HEK293 (cell line): ENCODE data around the gene LCN10.

Source experiments
- BCL11B ChIP-seq: fragments of 450-650 bp; formaldehyde crosslinking; IDR thresholded peaks from 2 replicates; pipeline ENCODE4 v1.5.1; 2016; ENCODE audit warnings: low read depth, missing biosample characterization, missing genetic modification characterization
- ELK4 ChIP-seq: IDR thresholded peaks from 2 replicates; pipeline ENCODE4 v1.6.1; 2011; ENCODE audit warnings: mild to moderate bottlenecking, low read depth, low read length, borderline replicate concordance
- GFI1B ChIP-seq: fragments of 450-650 bp; formaldehyde crosslinking; IDR thresholded peaks from 2 replicates; pipeline ENCODE4 v1.5.1; 2016; ENCODE audit warnings: missing biosample characterization, missing genetic modification characterization
- GLIS2 ChIP-seq: fragments of 450-650 bp; formaldehyde crosslinking; IDR thresholded peaks from 2 replicates; pipeline ENCODE4 v1.5.1; 2016; ENCODE audit warnings: missing biosample characterization, missing genetic modification characterization
- PRDM1 ChIP-seq: fragments of 450-650 bp; formaldehyde crosslinking; IDR thresholded peaks from 2 replicates; pipeline ENCODE4; 2016; ENCODE audit warnings: missing biosample characterization, missing genetic modification characterization
- PRDM4 ChIP-seq: fragments of 450-650 bp; formaldehyde crosslinking; IDR thresholded peaks from 2 replicates; pipeline ENCODE4 v1.5.1; 2017; ENCODE audit warnings: missing biosample characterization, missing genetic modification characterization
- PRDM6 ChIP-seq: fragments of 450-650 bp; formaldehyde crosslinking; IDR thresholded peaks from 2 replicates; pipeline ENCODE4 v1.5.1; 2017; ENCODE audit warnings: missing biosample characterization, missing genetic modification characterization
- RBAK ChIP-seq: fragments of 450-650 bp; formaldehyde crosslinking; IDR thresholded peaks from 2 replicates; pipeline ENCODE4 v1.5.1; 2016; ENCODE audit warnings: missing biosample characterization, missing genetic modification characterization
- SCRT2 ChIP-seq: fragments of 450-650 bp; formaldehyde crosslinking; IDR thresholded peaks from 2 replicates; pipeline ENCODE4 v1.5.1; 2016; ENCODE audit warnings: missing biosample characterization, missing genetic modification characterization
- SP7 ChIP-seq: fragments of 450-650 bp; formaldehyde crosslinking; IDR thresholded peaks from 2 replicates; pipeline ENCODE4 v1.5.1; 2016; ENCODE audit warnings: missing biosample characterization, missing genetic modification characterization
- ZBTB26 ChIP-seq: fragments of 450-650 bp; formaldehyde crosslinking; optimal IDR thresholded peaks from 2 replicates; pipeline ENCODE3; 2016; ENCODE audit warnings: missing biosample characterization, mild to moderate bottlenecking, missing genetic modification characterization
- ZBTB7A ChIP-seq: fragments of 450-650 bp; formaldehyde crosslinking; IDR thresholded peaks from 2 replicates; pipeline ENCODE4 v1.5.1; 2016; ENCODE audit warnings: low read depth, missing biosample characterization, missing genetic modification characterization
- ZNF148 ChIP-seq: fragments of 450-650 bp; formaldehyde crosslinking; IDR thresholded peaks from 2 replicates; pipeline ENCODE4 v1.5.0; 2017; ENCODE audit warnings: missing biosample characterization, missing genetic modification characterization, borderline replicate concordance
- ZNF248 ChIP-seq: fragments of 450-650 bp; formaldehyde crosslinking; IDR thresholded peaks from 2 replicates; pipeline ENCODE4 v1.5.1; 2017; ENCODE audit warnings: missing biosample characterization, missing genetic modification characterization
- ZNF26 ChIP-seq: fragments of 450-650 bp; formaldehyde crosslinking; IDR thresholded peaks from 2 replicates; pipeline ENCODE4 v1.5.1; 2016; ENCODE audit warnings: missing biosample characterization, missing genetic modification characterization
- ZNF266 ChIP-seq: fragments of 450-650 bp; formaldehyde crosslinking; IDR thresholded peaks from 2 replicates; pipeline ENCODE4 v1.5.1; 2016; ENCODE audit warnings: missing biosample characterization, missing genetic modification characterization, low read depth
- ZNF302 ChIP-seq: fragments of 450-650 bp; formaldehyde crosslinking; IDR thresholded peaks from 2 replicates; pipeline ENCODE4 v1.5.1; 2016; ENCODE audit warnings: missing biosample characterization, missing genetic modification characterization, low read depth
- ZNF391 ChIP-seq: fragments of 450-650 bp; formaldehyde crosslinking; IDR thresholded peaks from 2 replicates; pipeline ENCODE4 v1.5.1; 2016; ENCODE audit warnings: low read depth, missing biosample characterization, missing genetic modification characterization, borderline replicate concordance
- ZNF473 ChIP-seq: fragments of 450-650 bp; formaldehyde crosslinking; IDR thresholded peaks from 2 replicates; pipeline ENCODE4 v1.5.1; 2017; ENCODE audit warnings: missing biosample characterization, missing genetic modification characterization
- ZNF555 ChIP-seq: fragments of 450-650 bp; formaldehyde crosslinking; conservative IDR thresholded peaks from 2 replicates; pipeline ENCODE4 v1.5.1; 2017; ENCODE audit warnings: missing biosample characterization, mild to moderate bottlenecking, missing genetic modification characterization, inconsistent platforms
- ZNF571 ChIP-seq: fragments of 450-650 bp; formaldehyde crosslinking; IDR thresholded peaks from 2 replicates; pipeline ENCODE4 v1.5.0; 2017; ENCODE audit warnings: missing biosample characterization, missing genetic modification characterization
- ZNF596 ChIP-seq: fragments of 450-650 bp; IDR thresholded peaks from 2 replicates; pipeline ENCODE4 v1.5.0; 2018; ENCODE audit warnings: missing biosample characterization, mild to moderate bottlenecking, missing genetic modification characterization, moderate library complexity
- ZNF610 ChIP-seq: fragments of 450-650 bp; formaldehyde crosslinking; IDR thresholded peaks from 2 replicates; pipeline ENCODE4 v1.5.1; 2016; ENCODE audit warnings: missing biosample characterization, missing genetic modification characterization, borderline replicate concordance
- ZNF629 ChIP-seq: fragments of 450-650 bp; formaldehyde crosslinking; IDR thresholded peaks from 2 replicates; pipeline ENCODE4 v1.5.1; 2017; ENCODE audit warnings: missing biosample characterization, missing genetic modification characterization
- ZNF664 ChIP-seq: fragments of 450-650 bp; formaldehyde crosslinking; IDR thresholded peaks from 2 replicates; pipeline ENCODE4 v1.5.1; 2016; ENCODE audit warnings: missing biosample characterization, missing genetic modification characterization
- ZNF791 ChIP-seq: fragments of 450-650 bp; formaldehyde crosslinking; IDR thresholded peaks from 2 replicates; pipeline ENCODE4 v1.5.1; 2016; ENCODE audit warnings: missing biosample characterization, missing genetic modification characterization
- ZNF792 ChIP-seq: fragments of 450-650 bp; formaldehyde crosslinking; IDR thresholded peaks from 2 replicates; pipeline ENCODE4 v1.5.1; 2016; ENCODE audit warnings: missing biosample characterization, missing genetic modification characterization
- ZNF830 ChIP-seq: fragments of 450-650 bp; IDR thresholded peaks from 2 replicates; pipeline ENCODE4 v1.5.0; 2018; ENCODE audit warnings: missing biosample characterization, missing genetic modification characterization, low read depth, mild to moderate bottlenecking, moderate library complexity
- ZNF837 ChIP-seq: fragments of 450-650 bp; formaldehyde crosslinking; IDR thresholded peaks from 2 replicates; pipeline ENCODE4 v1.5.1; 2016; ENCODE audit warnings: missing biosample characterization, missing genetic modification characterization
- ZNF843 ChIP-seq: fragments of 450-650 bp; formaldehyde crosslinking; IDR thresholded peaks from 2 replicates; pipeline ENCODE4 v1.5.1; 2016; ENCODE audit warnings: missing biosample characterization, missing genetic modification characterization

LCN10 gene

GRCh38 chr9:136720251-136720897 lies 22.4 kb downstream of the LCN10 start (continued):
- no peak for TF ChIP-seq ZNF792 (tag by site-specific recombination)
- TF ChIP-seq ZNF148 (tag by site-specific recombination), result no peak
- TF ChIP-seq ELK4, result no peak
- TF ChIP-seq ZNF830 (tag by site-specific recombination), result no peak
- TF ChIP-seq ZNF629 (tag by site-specific recombination), result no peak
- TF ChIP-seq ZBTB26, result no peak
- no peak for TF ChIP-seq RBAK
- no peak for TF ChIP-seq ZNF248 (tag by site-specific recombination)
- TF ChIP-seq GFI1B (tag by site-specific recombination), result no peak
- no peak for TF ChIP-seq ZNF473 (tag by site-specific recombination)
- no peak for TF ChIP-seq ZNF596
- TF ChIP-seq ZNF610 (tag by site-specific recombination), result no peak
- TF ChIP-seq ZNF555 (tag by site-specific recombination), result no peak
- no peak for TF ChIP-seq ZNF571 (tag by site-specific recombination)
- no peak for TF ChIP-seq ZBTB7A
- TF ChIP-seq BCL11B (tag by site-specific recombination), result no peak
- TF ChIP-seq ZNF26 (tag by site-specific recombination), result no peak
- peak; percentile 99 for TF ChIP-seq PRDM4
- no peak for TF ChIP-seq PRDM1 (tag by site-specific recombination)
- TF ChIP-seq ZNF266 (tag by site-specific recombination), result no peak
- no peak for TF ChIP-seq ZNF837 (tag by site-specific recombination)
- TF ChIP-seq PRDM6 (tag by site-specific recombination), result no peak
- no peak for TF ChIP-seq ZNF791
- no peak for TF ChIP-seq SCRT2 (tag by site-specific recombination)
- TF ChIP-seq ZNF302 (tag by site-specific recombination), result no peak
- TF ChIP-seq ZNF391 (tag by site-specific recombination), result no peak
- no peak for TF ChIP-seq ZNF664 (tag by site-specific recombination)
- TF ChIP-seq GLIS2, result peak; percentile 90
- no peak for TF ChIP-seq SP7 (tag by site-specific recombination)
- no peak for TF ChIP-seq ZNF843 (tag by site-specific recombination)
